GM12878 (cell line): ENCODE measurements around the gene BBS9. TPM values are rescaled to one million over a fixed set of nuclear protein-coding genes. Genes with fewer than 3 reads are reported as not detected.
A peak's percentile ranks its signal among the peaks of the same experiment; 100 is the strongest.

Source experiments
- ATAC-seq: fragments of 200-7000 bp; cut with Tn5 transposase; 3 replicates; pipeline ENCODE4 v1.9.1; 2020; ENCODE audit warnings: mild to moderate bottlenecking, moderate library complexity
- BruUV-seq: library from RNA; stranded (reverse); fragments of 400-500 nt; replicated peaks from 2 replicates; lab custom pipeline; 2021; lab: Mats Ljungman, UMichigan
- CTCF ChIA-PET: fragments of 300-600 bp; sonication (Branson Sonifier 250); formaldehyde crosslinking; extraction: SDS; loops from one replicate; lab custom pipeline; 2021; ENCODE audit warnings: inconsistent platforms; lab: Yijun Ruan, JAX
- POLR2A ChIA-PET: fragments of 350-600 bp; formaldehyde crosslinking; extraction: SDS; loops from one replicate; lab custom pipeline; 2021; ENCODE audit warnings: inconsistent platforms; lab: Charles Lee
- RAD21 ChIA-PET: fragments of 300-600 bp; sonication (Branson Sonifier 250); formaldehyde crosslinking; loops from one replicate; lab custom pipeline; 2023; ENCODE audit warnings: antibody characterized with exemption; ENCODE audit not compliant: unreplicated experiment; lab: Charles Lee
- SMC1A ChIA-PET: fragments of 300-600 bp; sonication (Branson Sonifier 250); formaldehyde crosslinking; loops from one replicate; lab custom pipeline; 2023; ENCODE audit not compliant: unreplicated experiment, uncharacterized antibody; lab: Charles Lee
- DNase-seq: peaks from one replicate; pipeline ENCODE4 v3.0.0-alpha.2; 2011; ENCODE audit warnings: low read depth, low spot score
- FAIRE-seq: peaks from 3 replicates; lab custom pipeline; 2011; peaks lifted over from hg19 to GRCh38; lab: Jason Lieb, UNC
- H2AFZ ChIP-seq: 2 replicates; pipeline ENCODE4 v1.6.0; 2011; ENCODE audit warnings: low read depth, low read length, control low read depth; ENCODE audit not compliant: control insufficient read depth
- H3K27ac ChIP-seq: 2 replicates; pipeline ENCODE4 v1.5.1; 2011; ENCODE audit warnings: control low read depth; ENCODE audit not compliant: control insufficient read depth, insufficient read depth
- H3K27me3 ChIP-seq, 2 experiments: replicated peaks in 1 of 2; 2 replicates each; pipeline versions ENCODE4 v1.6.0 to v1.6.1; 2011; ENCODE audit warnings: low read length in 1 of 2; ENCODE audit not compliant: control insufficient read depth in 2 of 2, insufficient read depth in 2 of 2
- H3K36me3 ChIP-seq, 2 experiments: 2 replicates each; pipeline ENCODE4 v1.5.1; 2011; ENCODE audit warnings: low read length in 1 of 2; ENCODE audit not compliant: control insufficient read depth in 2 of 2, insufficient read depth in 2 of 2
- H3K4me1 ChIP-seq: 2 replicates; pipeline ENCODE4 v1.6.1; 2011; ENCODE audit warnings: mild to moderate bottlenecking, low read length, moderate library complexity, mixed read lengths; ENCODE audit not compliant: control insufficient read depth, insufficient read depth
- H3K4me2 ChIP-seq: 2 replicates; pipeline ENCODE4 v1.6.0; 2011; ENCODE audit warnings: control low read depth; ENCODE audit not compliant: control insufficient read depth, insufficient read depth
- H3K4me3 ChIP-seq: fragments of 200-600 bp; sonication (generic); 2 replicates; pipeline ENCODE4 v1.5.1; 2016
- H3K79me2 ChIP-seq: 2 replicates; pipeline ENCODE4 v1.6.0; 2011; ENCODE audit warnings: low read length; ENCODE audit not compliant: control insufficient read depth, insufficient read depth
- H3K9ac ChIP-seq: 2 replicates; pipeline ENCODE4 v1.8.0; 2011; ENCODE audit warnings: low read length, control low read depth, mixed read lengths; ENCODE audit not compliant: control insufficient read depth, insufficient read depth
- H3K9me3 ChIP-seq: replicated peaks from 3 replicates; pipeline ENCODE4 v1.5.1; 2011; ENCODE audit warnings: mild to moderate bottlenecking, low read length; ENCODE audit not compliant: control insufficient read depth, insufficient read depth
- H4K20me1 ChIP-seq: 2 replicates; pipeline ENCODE4 v1.6.0; 2011; ENCODE audit not compliant: control insufficient read depth, insufficient read depth
- BMI1 ChIP-seq: fragments of 450-650 bp; IDR thresholded peaks from 2 replicates; pipeline ENCODE4 v1.6.1; 2016; ENCODE audit warnings: mild to moderate bottlenecking, moderate library complexity, borderline replicate concordance
- CREM ChIP-seq: IDR thresholded peaks from 2 replicates; pipeline ENCODE4 v1.6.1; 2014; ENCODE audit warnings: antibody characterized with exemption, low read depth
- E2F8 ChIP-seq: fragments of 450-650 bp; IDR thresholded peaks from 2 replicates; pipeline ENCODE4 v1.6.1; 2018; ENCODE audit warnings: mild to moderate bottlenecking, low read depth, moderate library complexity; ENCODE audit not compliant: partially characterized antibody
- ETV6 ChIP-seq, 2 experiments: fragments of 450-650 bp in 1 of 2; IDR thresholded peaks in 1 of 2; conservative IDR thresholded peaks in 1 of 2; 2 replicates each; pipeline ENCODE4 v1.6.1; 2014; ENCODE audit warnings: antibody characterized with exemption in 1 of 2, borderline replicate concordance in 1 of 2, low read depth in 1 of 2, mild to moderate bottlenecking in 1 of 2, moderate library complexity in 1 of 2
- FOS ChIP-seq: IDR thresholded peaks from 3 replicates; pipeline ENCODE4 v1.6.1; 2011; ENCODE audit warnings: borderline replicate concordance; ENCODE audit not compliant: insufficient read length; ENCODE audit errors: extremely low read depth
- FOXK2 ChIP-seq: fragments of 450-650 bp; IDR thresholded peaks from 2 replicates; pipeline ENCODE4 v1.6.1; 2017; ENCODE audit warnings: mild to moderate bottlenecking, moderate library complexity
- IRF4 ChIP-seq: IDR thresholded peaks from 2 replicates; pipeline ENCODE4 v1.6.1; 2011; ENCODE audit warnings: low read depth, low read length
- MTA2 ChIP-seq: fragments of 450-650 bp; IDR thresholded peaks from 2 replicates; pipeline ENCODE4 v1.6.1; 2016; ENCODE audit warnings: low read depth, mild to moderate bottlenecking, moderate library complexity
- RELA ChIP-seq: fragments of 450-650 bp; IDR thresholded peaks from 2 replicates; pipeline ENCODE4 v1.8.0; 2014; ENCODE audit warnings: borderline replicate concordance; ENCODE audit not compliant: partially characterized antibody
- ZNF217 ChIP-seq: fragments of 450-650 bp; IDR thresholded peaks from 2 replicates; pipeline ENCODE4 v1.6.1; 2017; ENCODE audit warnings: antibody characterized with exemption, mild to moderate bottlenecking
- ZNF274 ChIP-seq: IDR thresholded peaks from one replicate; pipeline ENCODE4 v1.8.0; 2011; ENCODE audit not compliant: insufficient read length, insufficient read depth
- ZNF622 ChIP-seq: fragments of 450-650 bp; IDR thresholded peaks from 2 replicates; pipeline ENCODE4 v1.6.1; 2017; ENCODE audit warnings: mild to moderate bottlenecking, inconsistent platforms
- ZZZ3 ChIP-seq: IDR thresholded peaks from 2 replicates; pipeline ENCODE4 v1.6.1; 2011; ENCODE audit warnings: low read depth; ENCODE audit not compliant: control insufficient read depth, insufficient read length
- WGBS: methylation state at CpG from one replicate; pipeline ENCODE4 v1.1.6; 2016; ENCODE audit warnings: low lambda C conversion rate; ENCODE audit not compliant: insufficient replicate concordance, insufficient coverage; ENCODE audit errors: missing lambda C conversion rate; 5-methylcytosine and 5-hydroxymethylcytosine counted together
- in situ Hi-C: fragments of 300-500 bp; cut with MboI; formaldehyde crosslinking; loops from 9 replicates; pipeline ENCODE4 v1.14.3; 2018; ENCODE audit warnings: mixed read lengths
- intact Hi-C: fragments of 100-400 bp; cut with micrococcal nuclease; formaldehyde crosslinking; loops from one replicate; pipeline ENCODE4 v1.14.2; 2022; ENCODE audit not compliant: unreplicated experiment
- polyA plus RNA-seq, 11 experiments: library from polyadenylated mRNA; depleted of rRNA in 4 of 11; unstranded in 6 of 11; stranded (reverse) in 5 of 11; fragments of >200 nt; fragmentation: Nextera tagmentation in 4 of 11; fragmentation: Illumina TruSeq in 1 of 11; extraction: Ambion mirVana in 4 of 11; extraction: Trizol in 1 of 11; gene quantifications; 1 replicate in 1 of 11; 2 replicates in 10 of 11; pipeline versions ENCODE4 v1.2.1 to v1.2.3, GENCODE V29; 2011 to 2016; ENCODE audit warnings: inconsistent platforms in 2 of 11, missing spikeins in 2 of 11, low read depth in 1 of 11
- total RNA-seq, 4 experiments: library from RNA; depleted of rRNA in 3 of 4; stranded (reverse); fragments of >200 nt in 3 of 4; fragmentation: Illumina TruSeq in 1 of 4; extraction: Trizol in 1 of 4; gene quantifications; 2 replicates each; pipeline versions ENCODE4 v1.2.1 to v1.2.3, GENCODE V29; 2013 to 2021
- TF ChIP-seq, protein P1 (sequence below): fragments of 450-650 bp; conservative IDR thresholded peaks from 2 replicates; pipeline ENCODE4 v1.6.1; 2017; ENCODE audit warnings: mild to moderate bottlenecking, moderate library complexity
- TF ChIP-seq, protein P2 (sequence below): fragments of 450-650 bp; IDR thresholded peaks from 2 replicates; pipeline ENCODE4 v1.6.1; 2016; ENCODE audit warnings: mild to moderate bottlenecking
- TF ChIP-seq, protein P3 (sequence below): IDR thresholded peaks from 2 replicates; pipeline ENCODE4 v1.6.1; 2011; ENCODE audit warnings: mild to moderate bottlenecking, low read depth, low read length, moderate library complexity; ENCODE audit not compliant: insufficient replicate concordance

The BBS9 gene
- total and polyA plus RNA-seq, 10 of the 15 experiments (the other 5 are each of a cell fraction or from before 2014, with no cell fraction given), result 1.2 to 5.6 (median 2.3) TPM

- Histone ChIP-seq H3K79me2 (no peaks in the 10 kb centered on the region), H3K27ac (no peak overlapping the region), H3K27me3 (no peaks in the 10 kb centered on the region), H3K36me3 (no peaks in the 10 kb centered on the region), H4K20me1 (no peaks in the 10 kb centered on the region), H3K4me3 (no peak overlapping the region), H3K9ac (no peak overlapping the region), H3K4me2 (no peak overlapping the region), H2AFZ (no peak overlapping the region), H3K9me3 (no peaks in the 10 kb centered on the region), H3K4me1 (no peaks in the 10 kb centered on the region)
- CTCF ChIA-PET, result interaction anchor here (0.7 to 2.8 kb wide), 12 partner anchors 10 to 689 kb away, joined by 3 to 10 read pairs (median 3); no protein-coding TSS in a partner anchor
- in situ Hi-C loops (loop anchor here (10.0 kb wide), 1 partner anchor 691 kb away; no protein-coding TSS in a partner anchor), intact Hi-C loops (loop anchor here (1.0 to 10.0 kb wide), 5 partner anchors 181 to 689 kb away; no protein-coding TSS in a partner anchor)
- RAD21 ChIA-PET, result interaction anchor here (1.0 to 1.5 kb wide), 4 partner anchors 11 to 690 kb away, joined by 3 to 5 read pairs (median 4); no protein-coding TSS in a partner anchor
- FAIRE-seq (no peak), DNase-seq (no peak), ATAC-seq (peak; percentile 57)
- WGBS, result 2% methylated on average over 2 of the region's 2 CpGs
- BruUV-seq, result no TSS peak
- POLR2A ChIA-PET, result no interaction called here
- SMC1A ChIA-PET, result interaction anchor here (0.6 to 1.9 kb wide), 8 partner anchors 10 to 845 kb away, joined by 3 to 10 read pairs (median 4); no protein-coding TSS in a partner anchor
- no peak for TF ChIP-seq BMI1
- TF ChIP-seq, protein P1, sequence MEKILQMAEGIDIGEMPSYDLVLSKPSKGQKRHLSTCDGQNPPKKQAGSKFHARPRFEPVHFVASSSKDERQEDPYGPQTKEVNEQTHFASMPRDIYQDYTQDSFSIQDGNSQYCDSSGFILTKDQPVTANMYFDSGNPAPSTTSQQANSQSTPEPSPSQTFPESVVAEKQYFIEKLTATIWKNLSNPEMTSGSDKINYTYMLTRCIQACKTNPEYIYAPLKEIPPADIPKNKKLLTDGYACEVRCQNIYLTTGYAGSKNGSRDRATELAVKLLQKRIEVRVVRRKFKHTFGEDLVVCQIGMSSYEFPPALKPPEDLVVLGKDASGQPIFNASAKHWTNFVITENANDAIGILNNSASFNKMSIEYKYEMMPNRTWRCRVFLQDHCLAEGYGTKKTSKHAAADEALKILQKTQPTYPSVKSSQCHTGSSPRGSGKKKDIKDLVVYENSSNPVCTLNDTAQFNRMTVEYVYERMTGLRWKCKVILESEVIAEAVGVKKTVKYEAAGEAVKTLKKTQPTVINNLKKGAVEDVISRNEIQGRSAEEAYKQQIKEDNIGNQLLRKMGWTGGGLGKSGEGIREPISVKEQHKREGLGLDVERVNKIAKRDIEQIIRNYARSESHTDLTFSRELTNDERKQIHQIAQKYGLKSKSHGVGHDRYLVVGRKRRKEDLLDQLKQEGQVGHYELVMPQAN, result no peak
- no peak for TF ChIP-seq E2F8
- TF ChIP-seq ZNF622, result no peak
- TF ChIP-seq, protein P2, sequence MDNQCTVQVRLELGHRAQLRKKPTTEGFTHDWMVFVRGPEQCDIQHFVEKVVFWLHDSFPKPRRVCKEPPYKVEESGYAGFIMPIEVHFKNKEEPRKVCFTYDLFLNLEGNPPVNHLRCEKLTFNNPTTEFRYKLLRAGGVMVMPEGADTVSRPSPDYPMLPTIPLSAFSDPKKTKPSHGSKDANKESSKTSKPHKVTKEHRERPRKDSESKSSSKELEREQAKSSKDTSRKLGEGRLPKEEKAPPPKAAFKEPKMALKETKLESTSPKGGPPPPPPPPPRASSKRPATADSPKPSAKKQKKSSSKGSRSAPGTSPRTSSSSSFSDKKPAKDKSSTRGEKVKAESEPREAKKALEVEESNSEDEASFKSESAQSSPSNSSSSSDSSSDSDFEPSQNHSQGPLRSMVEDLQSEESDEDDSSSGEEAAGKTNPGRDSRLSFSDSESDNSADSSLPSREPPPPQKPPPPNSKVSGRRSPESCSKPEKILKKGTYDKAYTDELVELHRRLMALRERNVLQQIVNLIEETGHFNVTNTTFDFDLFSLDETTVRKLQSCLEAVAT, result no peak
- TF ChIP-seq, protein P3, sequence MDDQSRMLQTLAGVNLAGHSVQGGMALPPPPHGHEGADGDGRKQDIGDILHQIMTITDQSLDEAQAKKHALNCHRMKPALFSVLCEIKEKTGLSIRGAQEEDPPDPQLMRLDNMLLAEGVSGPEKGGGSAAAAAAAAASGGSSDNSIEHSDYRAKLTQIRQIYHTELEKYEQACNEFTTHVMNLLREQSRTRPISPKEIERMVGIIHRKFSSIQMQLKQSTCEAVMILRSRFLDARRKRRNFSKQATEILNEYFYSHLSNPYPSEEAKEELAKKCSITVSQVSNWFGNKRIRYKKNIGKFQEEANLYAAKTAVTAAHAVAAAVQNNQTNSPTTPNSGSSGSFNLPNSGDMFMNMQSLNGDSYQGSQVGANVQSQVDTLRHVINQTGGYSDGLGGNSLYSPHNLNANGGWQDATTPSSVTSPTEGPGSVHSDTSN, result no peak
- TF ChIP-seq ZZZ3, result no peak
- TF ChIP-seq ZNF274, result no peak
- TF ChIP-seq FOS, result no peak
- TF ChIP-seq IRF4, result no peak
- no peak for TF ChIP-seq ETV6 (conservative IDR thresholded peaks at IDR 0.05 in 1 of 2, IDR thresholded peaks at IDR 0.05 in 1 of 2; ENCODE audit: borderline replicate concordance in 1 of 2, low read depth in 1 of 2)
- TF ChIP-seq MTA2, result no peak
- no peak for TF ChIP-seq FOXK2
- TF ChIP-seq RELA, result no peak
- TF ChIP-seq CREM, result no peak
- TF ChIP-seq ZNF217, result no peak
These were observed 114.0 kb downstream of the BBS9 start for GRCh38 chr7:33243319-33243881.
